GM12875 (cell line): ENCODE results near the gene RNF224.
A peak's percentile ranks its signal among the peaks of the same experiment; 100 is the strongest.
"Not testable (repeated sequence)": the region's sequence is repeated elsewhere in the genome, so short reads cannot be mapped to it uniquely, and the experiment has no call there.

ENCODE experiments used
- H3K4me3 ChIP-seq: one replicate; pipeline ENCODE4 v1.5.1; 2011; ENCODE audit warnings: low read depth, low read length, control low read depth
- TF ChIP-seq, protein P1 (sequence below): IDR thresholded peaks from 2 replicates; pipeline ENCODE4 v1.5.1; 2011; ENCODE audit warnings: low read depth, mild to moderate bottlenecking, control low read depth, inconsistent platforms, low read length, moderate library complexity, borderline replicate concordance; ENCODE audit not compliant: insufficient read depth

RNF224 gene

DNA sequence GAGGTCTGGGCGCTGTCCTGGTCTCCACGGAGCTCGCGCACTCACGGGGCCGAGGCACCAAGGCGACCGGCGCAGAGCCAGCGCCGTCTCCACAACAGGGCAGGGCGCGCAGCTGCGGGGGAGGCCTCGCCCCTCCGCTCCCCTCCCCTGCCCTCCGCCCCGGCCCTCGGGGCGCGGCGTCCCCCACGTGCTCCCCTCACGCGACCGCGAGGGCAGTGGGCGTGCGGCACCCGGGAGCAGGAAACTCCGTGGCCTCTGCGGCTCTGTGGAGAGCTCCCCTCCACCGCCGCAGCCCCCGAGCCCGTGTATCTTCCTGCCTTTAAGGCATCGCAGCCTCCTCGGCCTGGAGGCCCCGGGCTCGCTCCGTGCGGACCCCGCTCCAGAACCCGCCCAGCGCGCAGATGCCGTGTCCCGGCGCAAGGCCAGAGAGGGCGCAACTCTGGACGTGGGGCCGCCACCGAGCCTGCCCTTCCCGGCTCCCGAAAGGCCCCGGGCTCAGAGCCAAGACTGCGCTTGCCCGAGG, 13.1 kb downstream of the RNF224 start:
- TF ChIP-seq, protein P1, sequence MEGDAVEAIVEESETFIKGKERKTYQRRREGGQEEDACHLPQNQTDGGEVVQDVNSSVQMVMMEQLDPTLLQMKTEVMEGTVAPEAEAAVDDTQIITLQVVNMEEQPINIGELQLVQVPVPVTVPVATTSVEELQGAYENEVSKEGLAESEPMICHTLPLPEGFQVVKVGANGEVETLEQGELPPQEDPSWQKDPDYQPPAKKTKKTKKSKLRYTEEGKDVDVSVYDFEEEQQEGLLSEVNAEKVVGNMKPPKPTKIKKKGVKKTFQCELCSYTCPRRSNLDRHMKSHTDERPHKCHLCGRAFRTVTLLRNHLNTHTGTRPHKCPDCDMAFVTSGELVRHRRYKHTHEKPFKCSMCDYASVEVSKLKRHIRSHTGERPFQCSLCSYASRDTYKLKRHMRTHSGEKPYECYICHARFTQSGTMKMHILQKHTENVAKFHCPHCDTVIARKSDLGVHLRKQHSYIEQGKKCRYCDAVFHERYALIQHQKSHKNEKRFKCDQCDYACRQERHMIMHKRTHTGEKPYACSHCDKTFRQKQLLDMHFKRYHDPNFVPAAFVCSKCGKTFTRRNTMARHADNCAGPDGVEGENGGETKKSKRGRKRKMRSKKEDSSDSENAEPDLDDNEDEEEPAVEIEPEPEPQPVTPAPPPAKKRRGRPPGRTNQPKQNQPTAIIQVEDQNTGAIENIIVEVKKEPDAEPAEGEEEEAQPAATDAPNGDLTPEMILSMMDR: peak; percentile 16; the same call in 1 of the 2 replicates
- peak overlapping the region; percentile 78 for H3K4me3 ChIP-seq

DNA sequence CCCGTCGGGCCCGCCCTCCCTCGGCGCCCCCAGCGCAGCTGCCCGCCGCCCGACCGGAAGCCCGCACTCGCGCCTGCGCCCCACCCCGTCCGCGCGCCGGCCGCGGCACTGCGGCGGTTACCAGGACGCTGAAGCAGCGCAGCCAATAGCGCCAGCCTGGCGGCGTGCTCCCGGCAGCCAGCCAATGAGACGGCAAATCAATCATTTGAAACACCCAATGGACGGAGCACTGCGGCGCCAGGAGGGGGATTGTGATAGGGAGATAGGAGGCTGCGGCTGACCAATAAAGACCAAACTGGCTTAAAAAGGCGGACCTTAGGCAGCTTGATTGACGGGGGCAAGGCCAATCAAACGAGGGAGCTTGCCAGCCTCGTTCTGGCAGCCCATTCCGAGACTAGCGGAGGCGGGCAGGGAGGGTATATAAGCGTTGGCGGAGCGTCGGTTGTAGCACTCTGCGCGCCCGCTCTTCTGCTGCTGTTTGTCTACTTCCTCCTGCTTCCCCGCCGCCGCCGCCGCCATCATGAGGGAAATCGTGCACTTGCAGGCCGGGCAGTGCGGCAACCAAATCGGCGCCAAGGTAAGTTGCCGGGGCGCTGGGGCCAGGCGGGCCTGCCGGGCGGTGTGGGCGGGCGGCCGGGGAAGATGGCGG, 13.7 kb downstream of the RNF224 start, which contains the start of gene TUBB4B:
TUBB4B (plus strand) TSS at position 447 of the 649 bp plus-strand sequence; CDS start at position 521, 74 bp downstream.
- peak within 1 kb of the TSS; percentile 95 for H3K4me3 ChIP-seq
- TF ChIP-seq, protein P1: no peak

DNA sequence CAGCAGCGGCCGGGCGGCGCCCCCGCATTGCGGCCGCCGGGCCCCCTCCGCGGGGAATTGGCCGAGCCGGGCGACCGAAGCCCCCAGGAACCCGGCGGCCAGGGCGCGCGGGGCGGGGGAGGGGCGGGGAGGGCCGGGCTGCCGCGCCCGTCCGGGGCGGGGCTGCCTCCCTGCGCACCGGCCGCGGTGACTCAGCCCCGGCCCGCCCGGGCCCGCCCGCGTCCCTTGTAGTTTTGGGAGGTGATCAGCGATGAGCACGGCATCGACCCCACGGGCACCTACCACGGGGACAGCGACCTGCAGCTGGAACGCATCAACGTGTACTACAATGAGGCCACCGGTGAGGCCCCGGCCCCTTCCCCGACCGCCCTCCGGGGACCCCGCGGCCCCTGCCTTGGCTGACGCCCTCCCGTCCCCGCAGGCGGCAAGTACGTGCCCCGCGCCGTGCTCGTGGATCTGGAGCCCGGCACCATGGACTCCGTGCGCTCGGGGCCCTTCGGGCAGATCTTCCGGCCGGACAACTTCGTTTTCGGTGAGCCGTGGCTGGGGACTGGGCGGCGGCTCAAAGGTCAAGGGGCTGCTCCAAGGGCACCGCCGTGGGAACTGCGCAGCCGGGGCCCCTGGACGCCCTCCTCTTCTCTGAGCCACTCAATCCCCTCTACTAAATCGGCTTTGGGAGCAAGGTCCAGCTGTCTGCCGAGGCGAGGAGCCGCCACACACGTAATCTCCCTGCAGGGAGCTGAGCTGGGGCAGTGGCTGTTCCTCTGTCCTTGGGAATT, 14.4 kb downstream of the RNF224 start:
- TF ChIP-seq, protein P1: no peak
- H3K4me3 ChIP-seq: peak overlapping the region; percentile 95

DNA sequence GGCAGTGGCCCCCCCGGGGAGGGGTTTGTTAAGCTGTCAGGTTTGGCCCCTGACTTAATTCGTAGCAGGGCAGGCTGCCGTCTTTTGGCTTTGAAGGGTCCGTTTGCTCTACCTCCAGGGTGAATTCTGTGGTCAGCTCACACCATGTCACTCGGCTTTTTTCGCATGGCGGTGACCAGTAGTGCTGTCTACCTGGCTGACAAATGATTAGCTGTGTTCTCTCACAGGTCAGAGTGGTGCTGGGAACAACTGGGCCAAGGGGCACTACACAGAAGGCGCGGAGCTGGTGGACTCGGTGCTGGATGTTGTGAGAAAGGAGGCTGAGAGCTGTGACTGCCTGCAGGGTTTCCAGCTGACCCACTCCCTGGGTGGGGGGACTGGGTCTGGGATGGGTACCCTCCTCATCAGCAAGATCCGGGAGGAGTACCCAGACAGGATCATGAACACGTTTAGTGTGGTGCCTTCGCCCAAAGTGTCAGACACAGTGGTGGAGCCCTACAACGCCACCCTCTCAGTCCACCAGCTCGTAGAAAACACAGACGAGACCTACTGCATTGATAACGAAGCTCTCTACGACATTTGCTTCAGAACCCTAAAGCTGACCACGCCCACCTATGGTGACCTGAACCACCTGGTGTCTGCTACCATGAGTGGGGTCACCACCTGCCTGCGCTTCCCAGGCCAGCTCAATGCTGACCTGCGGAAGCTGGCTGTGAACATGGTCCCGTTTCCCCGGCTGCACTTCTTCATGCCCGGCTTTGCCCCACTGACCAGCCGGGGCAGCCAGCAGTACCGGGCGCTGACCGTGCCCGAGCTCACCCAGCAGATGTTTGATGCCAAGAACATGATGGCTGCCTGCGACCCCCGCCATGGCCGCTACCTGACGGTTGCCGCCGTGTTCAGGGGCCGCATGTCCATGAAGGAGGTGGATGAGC, 15.2 kb downstream of the RNF224 start:
- H3K4me3 ChIP-seq: peak overlapping the region; percentile 95
- TF ChIP-seq, protein P1: no peak

DNA sequence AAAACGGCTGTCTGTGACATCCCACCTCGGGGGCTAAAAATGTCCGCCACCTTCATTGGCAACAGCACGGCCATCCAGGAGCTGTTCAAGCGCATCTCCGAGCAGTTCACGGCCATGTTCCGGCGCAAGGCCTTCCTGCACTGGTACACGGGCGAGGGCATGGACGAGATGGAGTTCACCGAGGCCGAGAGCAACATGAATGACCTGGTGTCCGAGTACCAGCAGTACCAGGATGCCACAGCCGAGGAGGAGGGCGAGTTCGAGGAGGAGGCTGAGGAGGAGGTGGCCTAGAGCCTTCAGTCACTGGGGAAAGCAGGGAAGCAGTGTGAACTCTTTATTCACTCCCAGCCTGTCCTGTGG, 15.9 kb downstream of the RNF224 start:
- not testable (repeated sequence) for H3K4me3 ChIP-seq

DNA sequence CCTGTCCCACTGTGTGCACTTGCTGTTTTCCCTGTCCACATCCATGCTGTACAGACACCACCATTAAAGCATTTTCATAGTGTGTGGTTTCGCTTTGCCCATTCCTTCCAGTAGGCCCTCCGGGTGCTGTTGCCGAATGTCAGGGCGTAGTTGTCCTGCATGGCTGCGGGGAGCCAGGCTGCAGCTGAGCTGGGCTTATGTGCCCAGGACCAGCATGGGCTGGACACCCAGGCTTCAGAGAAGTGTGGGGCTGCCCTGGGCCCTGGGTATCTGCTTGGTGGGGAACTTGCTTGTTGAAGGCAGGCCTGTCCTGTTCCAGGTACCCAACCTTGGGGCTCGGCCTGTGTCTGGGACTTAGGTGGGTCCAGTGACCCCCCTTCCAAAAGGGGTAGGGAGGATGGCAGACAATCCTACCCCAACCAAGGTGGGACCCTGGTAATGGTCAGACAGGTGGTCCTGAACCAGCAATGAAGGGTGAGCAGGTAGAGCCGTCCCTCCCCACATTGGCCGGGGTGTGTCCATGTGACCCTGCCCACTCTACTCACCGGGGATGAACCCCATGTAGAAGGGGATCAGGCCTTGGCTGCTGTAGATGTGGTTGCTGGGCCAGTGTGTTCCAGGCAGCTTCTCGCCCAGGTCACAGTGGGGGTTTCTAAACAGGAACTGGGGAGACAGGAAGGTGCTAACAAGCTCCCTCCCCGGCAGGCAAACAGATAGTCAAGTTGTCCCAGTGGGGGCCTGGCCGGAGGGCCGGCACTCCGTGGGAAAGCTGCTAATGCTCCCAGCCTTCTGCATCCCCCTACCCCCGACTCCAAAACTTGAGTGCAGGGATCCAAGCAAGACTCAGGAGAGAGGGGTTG, 16.6 kb downstream of the RNF224 start:
- TF ChIP-seq, protein P1: no peak
- H3K4me3 ChIP-seq: no peak overlapping the region
